HG02852 (cell line): ENCODE results near the gene GPR180.

Experiments
- ATAC-seq: cut with Tn5 transposase; IDR thresholded peaks from one replicate; pipeline ENCODE4 v1.9.1; 2021; ENCODE audit warnings: mild to moderate bottlenecking, moderate library complexity; ENCODE audit not compliant: unreplicated experiment

GPR180 gene

DNA sequence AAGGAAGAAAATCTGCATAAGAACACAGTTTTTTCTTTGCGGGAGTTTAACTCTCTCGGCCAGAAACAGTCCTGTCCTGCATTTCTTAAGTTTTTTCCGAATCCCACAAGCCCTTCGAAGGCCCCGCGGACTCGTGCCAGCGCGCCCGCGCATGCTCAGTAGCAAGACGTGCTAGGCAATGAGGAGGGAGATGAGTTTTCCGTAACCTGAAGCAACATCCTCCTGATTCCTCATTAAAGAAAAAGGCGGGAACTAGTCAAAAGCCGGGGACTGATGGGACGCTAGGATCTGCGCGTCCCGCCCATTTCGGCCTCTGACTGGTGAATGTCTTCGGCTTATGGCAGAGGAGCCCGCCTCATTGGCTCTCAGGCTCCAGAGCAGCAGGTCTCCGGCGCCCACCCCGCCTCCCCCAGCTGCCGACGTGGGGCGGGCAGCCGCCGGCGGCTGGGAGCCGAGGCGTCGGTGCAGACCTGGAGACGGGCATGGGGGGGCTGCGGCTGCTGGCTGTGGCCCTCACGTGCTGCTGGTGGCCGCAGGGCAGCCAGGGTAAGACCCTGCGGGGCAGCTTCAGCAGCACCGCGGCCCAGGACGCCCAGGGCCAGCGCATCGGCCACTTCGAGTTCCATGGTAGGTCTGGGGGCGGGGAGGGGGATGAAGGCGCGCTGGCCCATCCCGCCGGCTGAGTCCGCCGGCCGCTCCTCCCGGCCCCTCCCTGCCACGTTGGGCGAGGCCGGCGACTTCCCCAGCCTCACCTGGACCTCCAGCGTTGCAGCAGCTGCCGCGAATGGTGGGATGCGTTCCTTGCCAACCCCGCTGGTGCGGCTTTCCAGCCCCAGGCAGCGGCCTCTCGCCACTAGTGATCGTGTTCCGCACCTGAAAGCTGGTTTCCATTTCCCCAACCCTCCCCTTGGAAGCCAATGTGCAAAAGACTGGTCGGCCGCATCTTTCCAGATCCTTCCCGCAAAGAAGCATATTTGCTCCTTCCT is at the start of gene GPR180:
Gene GPR180 (plus strand): TSS at position 412 of the 986 bp plus-strand sequence. CDS start 71 bp downstream, at position 483.
- peak; percentile 99 for ATAC-seq

DNA sequence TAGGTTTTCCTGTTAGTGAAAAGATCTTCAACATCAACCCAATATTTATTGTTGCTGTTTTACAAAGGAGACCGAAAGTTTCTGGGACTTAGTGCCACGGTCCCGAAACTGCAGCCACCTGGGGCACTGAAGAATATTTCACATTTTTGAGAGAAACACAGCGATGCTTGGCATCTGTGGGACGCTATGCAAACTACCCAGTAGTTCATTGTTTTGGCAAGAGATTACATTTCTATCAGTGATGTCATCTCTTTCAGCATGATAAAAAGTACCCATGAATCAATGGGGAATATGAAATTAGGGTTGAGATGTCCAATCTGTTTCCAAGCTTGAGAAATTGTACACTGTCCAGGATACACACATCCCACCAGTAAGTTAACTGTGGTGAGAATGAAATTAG is 49.6 kb upstream of the GPR180 start:
- ATAC-seq, result no peak

DNA sequence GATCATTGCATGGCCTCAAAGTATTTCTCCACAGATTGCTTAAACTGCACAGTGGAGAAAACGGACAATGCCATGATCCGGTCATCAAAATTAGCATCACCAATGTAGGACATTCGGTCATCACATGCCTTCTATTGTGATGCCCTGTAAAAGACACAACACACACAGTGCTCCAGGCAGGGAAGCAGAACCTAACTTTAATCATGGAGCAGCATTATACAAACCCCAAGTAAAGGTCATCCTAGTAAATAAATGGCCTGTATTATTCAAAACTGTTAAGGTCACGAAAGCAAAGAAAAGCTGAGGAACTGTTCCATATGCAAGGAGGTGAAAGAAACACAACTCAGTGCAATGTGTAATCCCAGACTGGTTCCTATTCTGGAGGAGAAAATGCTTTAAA is 47.9 kb upstream of the GPR180 start:
- ATAC-seq, result no peak

DNA sequence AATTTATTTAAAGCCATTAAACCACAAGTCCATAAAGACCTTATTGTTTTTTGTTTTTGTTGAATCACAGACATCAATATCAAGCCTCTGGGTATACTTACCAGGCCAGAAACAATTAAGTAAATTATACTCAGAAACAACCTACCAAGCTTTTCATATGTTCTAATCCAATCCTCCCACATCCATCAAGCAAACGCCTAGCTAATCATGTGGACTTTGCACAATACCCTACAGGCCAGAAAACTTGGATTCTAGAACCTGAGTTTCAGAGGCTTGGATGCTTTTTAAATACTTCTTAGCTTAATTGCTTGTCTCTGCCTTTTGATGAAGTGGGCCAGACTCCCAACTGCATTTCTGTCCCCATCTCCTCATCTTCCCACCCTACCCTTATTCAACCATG is 45.6 kb upstream of the GPR180 start:
- ATAC-seq, result no peak

DNA sequence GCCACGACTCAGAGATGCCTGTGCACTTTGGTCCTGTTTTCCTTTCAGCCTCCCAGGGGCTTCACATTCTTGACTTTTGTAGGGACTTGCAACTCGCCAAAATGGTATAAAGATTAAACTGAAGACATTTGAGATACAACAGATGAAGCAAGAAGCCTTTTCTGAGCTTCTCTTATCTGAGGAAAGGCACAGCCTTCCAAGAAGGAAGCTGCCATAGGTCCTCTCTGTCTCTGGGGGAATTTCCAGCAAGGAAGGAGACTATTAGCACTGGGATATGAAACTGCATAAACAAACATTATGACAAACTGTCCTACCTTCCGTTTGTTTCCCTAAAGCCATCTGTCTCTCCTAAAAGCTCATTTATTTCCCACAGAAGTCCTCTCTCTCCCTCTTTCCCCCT is 45.0 kb upstream of the GPR180 start:
- ATAC-seq, result no peak

DNA sequence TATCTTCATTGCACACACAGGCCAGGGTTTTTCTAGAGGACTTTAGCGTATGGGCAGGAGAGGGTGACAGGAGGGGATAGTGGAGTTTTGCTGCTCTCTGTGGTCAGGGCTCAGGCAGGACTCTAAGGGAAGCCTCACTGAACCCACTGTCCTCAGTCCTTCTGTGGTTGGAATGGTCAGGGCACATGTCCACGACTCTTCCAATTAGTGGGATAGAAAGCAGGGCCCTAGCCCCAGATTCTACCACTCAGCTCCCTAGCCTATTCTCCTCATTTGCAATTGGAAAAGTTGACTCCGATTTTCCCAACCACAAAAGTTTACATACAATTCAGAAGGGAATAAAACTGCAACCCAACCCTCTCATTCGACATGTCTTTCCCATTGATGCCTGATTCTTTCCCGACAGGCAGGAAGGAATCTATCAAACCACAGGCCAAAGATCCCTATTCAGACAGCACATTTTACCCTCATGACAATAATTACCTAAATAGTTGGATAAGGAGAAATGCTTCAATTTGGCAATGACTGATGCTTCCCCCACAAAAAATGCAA is 43.9 kb upstream of the GPR180 start:
- ATAC-seq, result no peak

DNA sequence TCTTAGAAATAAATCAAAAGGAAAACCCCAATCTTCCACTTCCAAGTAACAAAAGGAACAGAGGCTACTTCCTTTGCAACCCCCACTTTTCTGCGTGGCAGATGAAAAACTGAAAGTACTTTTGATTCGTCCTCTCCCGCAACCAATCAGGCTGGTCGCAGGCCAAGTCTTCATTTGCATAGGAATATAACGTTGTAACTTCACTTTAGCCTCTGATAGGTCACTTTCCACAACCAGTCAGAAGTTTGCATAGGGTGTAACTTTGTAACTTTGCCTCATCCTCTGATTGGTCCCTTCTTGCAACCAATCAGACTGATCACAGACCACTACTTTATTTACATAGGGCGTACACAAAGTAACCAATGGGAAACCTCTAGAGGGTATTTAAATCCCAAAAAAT is 42.9 kb upstream of the GPR180 start:
- ATAC-seq, result no peak

DNA sequence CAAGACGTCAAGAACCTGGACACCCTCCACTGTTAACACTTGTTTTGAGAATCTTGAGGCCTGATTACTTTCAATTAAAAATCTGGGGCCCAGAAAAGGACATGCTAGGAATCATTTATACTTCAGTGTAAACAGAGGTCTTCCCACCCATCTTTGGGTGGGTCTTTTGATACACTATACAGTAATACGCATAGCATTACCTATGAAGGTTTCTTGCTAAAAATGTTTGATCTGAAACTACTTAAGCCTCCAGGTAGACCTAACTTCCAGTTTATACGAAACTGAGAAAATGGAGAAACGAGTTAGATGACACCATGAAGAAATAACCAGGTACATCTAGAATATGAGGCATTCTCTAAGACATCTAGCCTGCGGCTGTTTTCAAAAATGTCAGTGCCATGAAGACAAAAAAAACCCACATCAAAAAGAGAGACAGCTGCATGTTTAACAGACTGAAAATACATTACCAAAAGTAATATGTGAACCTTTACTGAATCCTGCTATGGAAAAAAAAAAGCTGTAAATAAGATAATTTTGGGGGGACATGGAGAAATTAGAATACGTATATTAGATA is 42.3 kb upstream of the GPR180 start:
- ATAC-seq, result no peak

DNA sequence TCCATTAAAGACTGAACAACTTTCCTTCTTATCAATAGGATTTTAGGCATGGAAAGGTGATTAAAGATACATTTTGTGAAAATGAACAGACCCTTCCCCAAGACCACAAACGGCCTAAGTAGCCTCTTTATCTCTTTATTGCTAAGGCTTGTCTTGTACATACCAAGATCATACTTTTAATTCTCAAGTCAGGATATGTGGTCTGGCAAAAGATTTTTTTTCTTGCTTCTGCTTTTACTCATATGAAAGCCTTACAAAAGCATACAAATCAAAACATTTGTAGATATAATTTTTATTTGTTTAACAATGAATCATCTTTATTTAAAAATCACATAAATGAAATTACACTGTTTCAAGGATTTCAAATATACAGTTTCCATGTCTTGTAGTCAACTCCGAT is 41.5 kb upstream of the GPR180 start:
- no peak for ATAC-seq

DNA sequence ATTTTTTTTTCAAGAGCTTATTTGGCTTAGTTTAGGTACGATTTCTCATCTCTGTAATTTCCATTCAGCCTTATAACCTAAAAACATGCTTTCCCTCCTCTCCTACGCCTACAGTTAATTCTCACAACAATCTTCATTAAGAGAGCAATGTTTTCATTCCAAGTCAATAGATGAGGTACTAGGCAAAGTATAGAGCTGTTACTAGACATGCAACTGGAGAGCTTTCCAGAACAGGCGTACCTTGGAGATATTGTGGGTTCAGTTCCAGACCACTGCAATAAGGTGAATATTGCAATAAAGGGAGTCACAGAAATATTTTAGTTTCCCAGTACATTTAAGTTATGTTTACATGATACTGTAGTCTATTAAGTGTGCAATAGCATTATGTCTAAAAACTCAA is 40.5 kb upstream of the GPR180 start:
- ATAC-seq, result no peak

DNA sequence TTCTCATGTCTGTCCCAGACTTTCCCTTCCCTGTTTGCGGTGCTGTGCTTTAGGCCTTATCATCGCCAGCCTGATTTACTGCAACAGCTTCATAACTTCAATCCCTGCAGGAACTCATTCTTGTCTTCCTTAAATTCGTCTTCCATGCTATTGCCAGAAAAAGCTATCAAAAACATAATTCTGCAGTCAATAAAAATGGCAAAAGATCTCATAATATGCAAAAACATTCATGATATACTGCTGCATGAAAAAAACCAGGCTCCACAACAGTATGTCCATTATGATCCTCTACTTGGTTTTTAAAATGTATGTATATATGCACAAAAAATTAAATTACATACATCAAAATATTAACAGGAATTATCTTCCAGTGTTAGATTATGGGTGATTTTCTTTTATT is 34.1 kb upstream of the GPR180 start:
- no peak for ATAC-seq

DNA sequence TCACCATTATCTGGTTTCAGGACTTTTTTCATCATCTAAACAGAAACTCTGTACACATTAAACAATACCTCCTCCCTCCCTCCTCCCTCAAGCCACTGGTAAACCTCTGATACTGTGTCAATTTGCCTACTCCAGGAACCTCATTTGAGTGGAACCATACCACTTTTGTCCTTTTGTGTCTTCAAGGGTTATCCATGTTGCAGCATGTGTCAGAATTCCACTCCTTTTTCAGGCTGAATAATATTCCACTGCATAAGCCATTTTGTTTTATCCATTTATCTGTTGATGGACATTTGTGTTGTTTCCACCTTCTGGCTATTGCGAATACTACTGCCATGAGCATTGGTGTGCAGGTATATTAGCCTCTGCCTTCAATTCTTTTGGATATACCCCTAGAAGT is 33.2 kb upstream of the GPR180 start:
- no peak for ATAC-seq

DNA sequence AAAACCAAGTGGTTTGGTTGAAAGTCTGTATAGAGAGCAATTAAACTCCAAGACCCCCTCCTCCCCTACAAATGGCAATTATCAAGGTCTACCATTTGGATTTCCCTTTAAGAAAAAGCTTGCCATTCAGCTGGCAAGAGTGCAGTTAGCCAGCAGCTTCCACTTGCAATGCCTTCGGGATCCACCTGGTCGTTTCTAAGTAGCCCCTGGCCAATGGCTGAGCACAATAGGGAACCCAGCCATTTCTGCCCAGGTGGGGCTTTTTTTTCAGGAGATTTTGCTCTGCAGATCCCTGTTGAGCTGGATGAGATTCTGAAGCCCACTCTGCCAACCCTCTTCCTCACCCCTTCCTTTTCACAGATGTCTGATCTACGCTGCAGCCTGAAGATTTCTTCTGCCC is 32.0 kb upstream of the GPR180 start:
- no peak for ATAC-seq

DNA sequence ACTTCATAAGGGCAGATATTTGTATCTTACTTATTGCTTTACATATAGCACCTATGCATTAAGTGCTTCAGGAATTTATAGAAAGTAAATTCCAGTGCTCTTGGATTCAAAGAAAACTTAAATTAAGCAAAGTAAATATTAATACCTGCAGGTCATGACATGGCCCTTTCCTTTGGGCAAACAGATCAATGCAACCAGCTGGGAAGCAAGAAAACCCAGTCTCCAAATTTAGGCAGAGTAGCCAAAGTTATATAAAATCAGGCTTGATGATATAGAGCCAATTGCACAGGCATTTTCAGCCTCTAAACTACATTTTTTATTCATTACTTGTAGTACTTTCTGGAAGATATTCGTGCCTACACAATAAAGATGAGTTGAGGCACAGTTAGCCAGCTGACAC is 22.6 kb upstream of the GPR180 start:
- ATAC-seq, result no peak

DNA sequence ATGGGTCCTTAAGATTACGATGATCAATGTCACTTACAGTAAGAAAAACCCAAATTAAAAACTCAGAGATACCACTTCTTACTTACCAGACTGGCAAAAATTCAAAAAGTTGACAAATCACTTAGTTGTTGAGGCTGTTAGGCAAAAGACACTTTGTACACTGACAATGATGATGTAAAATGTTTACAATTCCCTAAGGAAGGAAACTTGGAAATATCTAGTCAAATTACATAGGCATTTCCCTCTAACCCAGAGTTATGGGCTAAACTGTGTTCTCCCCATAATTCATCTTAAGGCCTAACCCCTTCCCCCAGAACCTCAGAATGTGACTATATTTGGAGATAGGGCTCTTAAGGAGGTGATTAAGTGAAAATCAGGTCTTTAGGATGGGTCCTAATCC is 17.7 kb upstream of the GPR180 start:
- ATAC-seq, result no peak

DNA sequence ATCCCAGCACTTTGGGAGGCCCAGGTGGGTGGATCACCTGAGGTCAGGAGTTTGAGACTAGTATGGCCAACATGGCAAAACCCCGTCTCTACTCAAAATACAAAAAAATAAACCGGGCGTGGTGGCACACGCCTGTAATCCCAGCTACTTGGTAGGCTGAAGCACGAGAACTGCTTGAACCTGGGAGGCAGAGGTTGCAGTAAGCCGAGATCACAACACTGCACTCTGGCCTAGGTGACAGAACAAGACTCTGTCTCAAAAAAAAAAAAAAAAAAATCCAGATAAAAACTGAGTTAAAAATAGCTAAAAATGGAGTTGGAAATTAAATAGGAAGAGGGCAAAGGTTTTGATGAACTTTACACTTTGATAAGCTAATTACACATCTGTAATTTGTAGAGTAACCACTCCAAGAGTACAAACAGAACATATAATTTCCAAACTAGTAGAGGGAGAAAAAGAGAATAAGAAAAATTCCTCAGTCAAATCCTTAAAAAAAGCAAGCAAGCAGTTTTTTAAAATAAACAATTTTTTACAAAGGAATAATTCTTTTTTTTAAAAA is 16.0 kb upstream of the GPR180 start:
- no peak for ATAC-seq

DNA sequence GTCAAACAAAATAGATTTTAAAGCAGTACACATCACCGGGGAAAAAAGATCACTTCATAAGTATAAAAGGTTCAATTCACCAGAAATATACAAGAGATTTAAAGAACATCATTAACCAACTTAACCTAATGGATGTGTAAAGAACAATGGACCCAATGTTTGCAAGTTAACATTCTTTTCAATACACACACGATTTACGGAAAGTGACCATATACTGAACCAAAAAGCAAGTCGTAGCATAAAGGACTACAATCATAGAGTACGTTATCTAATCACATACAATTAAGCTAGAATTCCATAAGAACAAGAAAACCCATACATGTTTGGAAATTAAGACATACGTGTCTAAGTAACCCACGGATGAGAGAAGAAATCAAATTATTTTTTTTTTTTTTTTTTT is 15.3 kb upstream of the GPR180 start:
- no peak for ATAC-seq

DNA sequence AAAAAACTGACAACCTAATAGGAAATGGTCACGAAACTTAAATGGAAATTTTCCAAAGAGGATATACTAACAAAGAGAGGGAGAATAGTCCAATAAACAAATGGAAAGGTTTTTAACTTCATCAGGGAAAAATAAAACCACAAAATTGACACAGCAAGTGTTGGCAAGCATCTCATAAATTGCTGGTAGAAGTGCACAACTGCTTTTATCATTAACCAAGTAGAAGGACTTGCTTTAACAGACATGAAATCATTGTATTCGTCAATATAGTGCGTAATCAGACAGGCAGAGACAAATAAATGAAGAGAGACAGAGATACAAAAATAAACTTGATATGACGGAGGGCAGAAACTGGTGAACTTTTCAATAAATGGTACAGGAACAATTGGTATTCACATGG is 13.1 kb upstream of the GPR180 start:
- no peak for ATAC-seq

DNA sequence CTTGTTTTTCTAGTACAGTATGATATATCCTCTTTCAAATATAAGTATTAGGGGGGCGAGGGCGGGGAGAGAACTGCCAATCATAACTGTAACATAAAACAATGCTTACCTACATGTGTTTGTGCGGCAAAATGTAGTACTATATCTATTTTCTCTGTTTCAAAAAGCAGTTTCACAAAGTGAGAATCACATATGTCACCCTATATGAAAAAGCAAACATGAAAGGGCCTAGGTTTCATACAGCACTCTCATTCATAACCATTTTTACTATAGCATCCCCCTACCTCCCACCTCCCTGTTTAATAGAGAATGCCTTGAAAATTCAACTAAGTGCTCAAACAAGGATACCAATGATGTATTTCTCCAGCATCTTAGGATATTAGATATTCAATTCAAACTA is 10.9 kb upstream of the GPR180 start:
- ATAC-seq, result no peak

DNA sequence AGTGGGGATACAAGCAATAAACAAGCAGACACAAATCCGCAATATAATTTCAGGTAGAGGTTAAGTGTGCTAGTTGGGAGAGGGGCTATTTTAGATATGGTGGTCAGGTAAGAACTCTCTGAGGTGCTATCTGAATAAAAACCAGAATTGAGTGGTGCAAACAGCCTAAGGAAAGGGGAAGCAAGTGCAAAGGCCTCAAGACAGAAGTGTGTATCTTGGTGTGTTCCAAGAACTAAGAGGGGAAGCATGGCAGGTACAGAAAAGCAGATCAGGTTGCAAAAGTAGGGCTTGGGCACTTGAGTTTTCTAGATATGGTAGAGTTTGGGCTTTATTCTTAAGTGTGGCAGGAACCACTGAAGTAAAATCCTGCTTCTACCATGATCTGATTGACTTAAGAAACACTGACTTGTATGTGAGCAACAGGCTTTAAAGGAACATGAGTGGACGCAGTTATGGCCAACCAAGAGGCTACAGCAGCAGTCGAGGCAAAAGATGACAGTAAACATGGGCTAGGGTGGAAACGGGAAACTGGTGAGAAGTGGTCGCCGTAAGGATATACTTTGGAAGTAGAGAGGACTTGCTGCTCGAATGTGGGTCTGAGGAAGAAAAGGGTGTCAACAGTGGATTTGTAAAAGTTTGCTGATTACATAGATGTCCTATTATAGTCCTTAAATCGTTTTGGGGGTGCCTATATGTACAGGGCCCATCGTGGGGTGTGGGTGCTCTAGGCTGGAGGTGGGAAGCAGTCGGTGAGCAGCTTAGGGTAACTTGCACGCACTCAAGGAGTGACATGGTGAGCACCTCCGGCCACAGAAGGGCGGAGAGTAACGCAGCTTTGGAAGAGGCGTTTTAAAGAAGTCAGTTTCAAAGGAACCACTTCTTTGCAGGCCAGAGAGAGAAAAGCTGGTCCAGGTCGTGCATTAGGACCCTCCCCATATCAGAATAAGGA is 6.4 kb upstream of the GPR180 start:
- ATAC-seq, result peak; percentile 56
